NT2/D1 (cell line): ENCODE results near the gene ARHGEF40.

ENCODE experiments used
- DNase-seq: peaks from one replicate; pipeline ENCODE4 v3.0.0-alpha.2; 2011; ENCODE audit warnings: low read depth, low spot score
- H3K27me3 ChIP-seq: 2 replicates; pipeline ENCODE4 v1.6.0; 2011; ENCODE audit warnings: mild to moderate bottlenecking; ENCODE audit not compliant: insufficient read length, insufficient read depth
- H3K36me3 ChIP-seq: 2 replicates; pipeline ENCODE4 v1.6.1; 2011; ENCODE audit warnings: mild to moderate bottlenecking, low read length, mixed read lengths; ENCODE audit not compliant: insufficient read depth, insufficient read length
- H3K4me1 ChIP-seq: 2 replicates; pipeline ENCODE4 v1.5.1; 2011; ENCODE audit not compliant: insufficient read depth, insufficient read length
- H3K4me3 ChIP-seq: 2 replicates; pipeline ENCODE4 v1.5.1; 2011; ENCODE audit warnings: low read depth; ENCODE audit not compliant: insufficient read length
- H3K9ac ChIP-seq: 2 replicates; pipeline ENCODE4 v1.6.0; 2011; ENCODE audit warnings: low read depth; ENCODE audit not compliant: insufficient read length
- H3K9me3 ChIP-seq: 2 replicates; pipeline ENCODE4 v1.5.1; 2011; ENCODE audit warnings: mild to moderate bottlenecking, low read length; ENCODE audit not compliant: insufficient read depth
- SUZ12 ChIP-seq: IDR thresholded peaks from 2 replicates; pipeline ENCODE4 v1.6.1; 2011; ENCODE audit not compliant: insufficient read length, insufficient read depth; ENCODE audit errors: extremely low read depth
- YY1 ChIP-seq: IDR thresholded peaks from 2 replicates; pipeline ENCODE4 v1.6.1; 2011; ENCODE audit not compliant: insufficient read length, insufficient read depth
- ZNF274 ChIP-seq: IDR thresholded peaks from 2 replicates; pipeline ENCODE4 v1.6.1; 2011; ENCODE audit warnings: mild to moderate bottlenecking, low read depth, low read length

Gene ARHGEF40

DNA sequence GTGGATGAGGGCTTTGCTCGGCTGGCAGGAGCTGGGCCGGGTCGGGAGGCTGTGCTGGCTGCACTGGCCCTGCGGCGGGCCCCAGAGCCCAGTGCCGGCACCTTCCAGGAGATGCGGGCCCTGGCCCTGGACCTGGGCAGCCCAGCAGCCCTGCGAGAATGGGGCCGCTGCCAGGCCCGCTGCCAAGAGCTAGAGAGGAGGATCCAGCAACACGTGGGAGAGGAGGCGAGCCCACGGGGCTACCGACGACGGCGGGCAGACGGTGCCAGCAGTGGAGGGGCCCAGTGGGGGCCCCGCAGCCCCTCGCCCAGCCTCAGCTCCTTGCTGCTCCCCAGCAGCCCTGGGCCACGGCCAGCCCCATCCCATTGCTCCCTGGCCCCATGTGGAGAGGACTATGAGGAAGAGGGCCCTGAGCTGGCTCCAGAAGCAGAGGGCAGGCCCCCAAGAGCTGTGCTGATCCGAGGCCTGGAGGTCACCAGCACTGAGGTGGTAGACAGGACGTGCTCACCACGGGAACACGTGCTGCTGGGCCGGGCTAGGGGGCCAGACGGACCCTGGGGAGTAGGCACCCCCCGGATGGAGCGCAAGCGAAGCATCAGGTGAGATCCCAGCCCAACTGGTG, 11.5 kb downstream of the ARHGEF40 start:
- Histone ChIP-seq H3K9ac (no peak overlapping the region), H3K27me3 (no peaks in the 10 kb centered on the region), H3K9me3 (no peaks in the 10 kb centered on the region), H3K4me1 (no peaks in the 10 kb centered on the region), H3K4me3 (no peak overlapping the region), H3K36me3 (peaks cover 96% of the 10 kb centered on the region)
- TF ChIP-seq YY1, result no peak
- no peak for TF ChIP-seq SUZ12
- TF ChIP-seq ZNF274, result no peak
- no peak for DNase-seq

DNA sequence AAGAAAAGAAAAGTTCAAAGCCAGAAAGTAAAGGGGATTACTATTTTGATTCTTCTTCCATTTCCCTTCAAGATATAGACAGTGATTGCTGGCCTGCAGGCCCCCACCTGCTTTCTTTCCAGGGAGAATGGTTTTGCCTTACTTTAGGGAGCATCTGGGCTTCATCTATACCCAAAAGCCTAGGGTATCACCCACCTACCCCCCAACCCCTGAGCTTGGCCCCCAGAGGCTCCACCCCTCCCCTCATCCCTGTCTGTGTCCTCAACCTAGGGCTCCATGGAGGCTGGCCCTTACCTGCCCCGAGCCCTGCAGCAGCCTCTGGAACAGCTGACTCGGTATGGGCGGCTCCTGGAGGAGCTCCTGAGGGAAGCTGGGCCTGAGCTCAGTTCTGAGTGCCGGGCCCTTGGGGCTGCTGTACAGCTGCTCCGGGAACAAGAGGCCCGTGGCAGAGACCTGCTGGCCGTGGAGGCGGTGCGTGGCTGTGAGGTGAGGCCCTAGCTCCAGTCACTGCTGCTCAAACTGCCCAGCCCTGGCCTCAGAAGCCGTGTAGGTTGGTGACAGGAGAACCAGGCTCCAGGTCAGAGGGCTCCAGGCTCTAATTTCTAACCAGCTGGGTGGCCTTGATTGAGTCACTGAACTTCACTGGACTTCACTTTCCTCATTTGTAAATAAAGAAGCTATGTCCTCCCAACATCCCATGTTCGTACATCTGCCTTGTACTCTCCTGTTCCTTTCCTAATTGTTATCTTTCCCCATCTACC, 13.6 kb downstream of the ARHGEF40 start:
- H3K9ac ChIP-seq, result no peak overlapping the region
- no peaks in the 10 kb centered on the region for H3K27me3 ChIP-seq
- no peak overlapping the region for H3K4me3 ChIP-seq
- TF ChIP-seq SUZ12, result no peak
- TF ChIP-seq ZNF274, result no peak
- H3K4me1 ChIP-seq, result no peaks in the 10 kb centered on the region
- DNase-seq, result no peak
- H3K36me3 ChIP-seq, result peaks cover 94% of the 10 kb centered on the region
- H3K9me3 ChIP-seq, result no peaks in the 10 kb centered on the region

DNA sequence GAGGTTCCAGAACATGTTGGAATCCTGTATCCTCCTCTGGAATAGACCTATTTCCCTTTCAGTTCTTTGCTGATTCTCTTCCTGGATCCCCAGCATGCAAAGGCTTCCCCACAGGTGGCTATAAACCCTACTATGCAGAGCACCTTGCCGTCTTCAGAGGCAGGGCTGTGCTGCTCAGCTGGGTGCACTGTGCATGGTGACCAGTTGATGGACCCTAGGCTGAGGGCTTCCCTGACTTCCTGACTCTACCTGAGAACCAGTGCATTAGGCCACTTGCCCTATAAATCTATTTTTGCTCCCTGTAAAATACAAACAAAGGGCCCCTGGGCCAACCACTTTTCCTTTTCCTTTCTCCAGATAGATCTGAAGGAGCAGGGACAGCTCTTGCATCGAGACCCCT, 14.3 kb downstream of the ARHGEF40 start:
- H3K4me1 ChIP-seq, result no peaks in the 10 kb centered on the region
- DNase-seq, result no peak
- H3K9ac ChIP-seq, result no peak overlapping the region
- H3K9me3 ChIP-seq, result no peaks in the 10 kb centered on the region
- no peaks in the 10 kb centered on the region for H3K27me3 ChIP-seq
- TF ChIP-seq SUZ12, result no peak
- no peak for TF ChIP-seq YY1
- no peak for TF ChIP-seq ZNF274
- H3K4me3 ChIP-seq, result no peak overlapping the region
- peaks cover 94% of the 10 kb centered on the region for H3K36me3 ChIP-seq

DNA sequence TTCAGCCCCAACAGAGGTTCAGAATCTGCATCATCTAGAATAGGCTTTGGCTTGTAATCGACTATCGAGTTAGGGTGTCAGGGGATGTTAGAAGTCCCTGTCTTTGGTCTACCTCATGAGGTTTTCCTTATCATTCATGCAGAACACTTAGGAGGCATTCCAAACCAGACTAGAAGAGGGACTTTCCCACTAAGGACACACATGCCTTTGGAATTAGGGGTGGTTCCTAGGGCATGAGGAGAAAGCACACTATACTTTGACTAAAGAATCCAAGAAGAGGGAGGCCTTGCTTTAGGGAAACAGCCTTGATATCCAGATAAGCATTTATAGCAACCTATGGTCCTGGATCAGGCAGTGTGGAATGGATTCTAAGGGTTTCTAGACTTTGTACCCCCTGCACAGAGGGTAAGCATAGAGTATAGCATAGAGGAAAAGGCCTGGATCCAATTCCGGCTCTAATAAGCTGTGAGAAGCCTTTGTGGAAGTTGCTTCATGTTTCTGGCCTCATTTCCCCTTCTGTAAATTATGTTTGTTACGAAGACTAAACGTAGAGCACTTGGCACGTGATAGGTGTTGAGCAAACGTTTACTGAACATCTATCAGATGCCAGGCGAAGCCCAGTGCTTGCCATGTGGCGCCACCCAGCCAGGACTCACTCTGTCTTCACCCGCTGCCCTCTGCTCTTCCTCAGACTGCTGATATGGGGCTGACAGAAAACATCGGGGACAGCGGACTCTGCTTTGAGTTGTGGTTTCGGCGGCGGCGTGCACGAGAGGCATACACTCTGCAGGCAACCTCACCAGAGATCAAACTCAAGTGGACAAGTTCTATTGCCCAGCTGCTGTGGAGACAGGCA, 15.1 kb downstream of the ARHGEF40 start:
- Histone ChIP-seq H3K36me3 (peaks cover 94% of the 10 kb centered on the region), H3K4me1 (no peaks in the 10 kb centered on the region), H3K27me3 (no peaks in the 10 kb centered on the region), H3K4me3 (no peak overlapping the region), H3K9ac (no peak overlapping the region), H3K9me3 (no peaks in the 10 kb centered on the region)
- DNase-seq, result no peak
- no peak for TF ChIP-seq YY1
- no peak for TF ChIP-seq ZNF274
- TF ChIP-seq SUZ12, result no peak

DNA sequence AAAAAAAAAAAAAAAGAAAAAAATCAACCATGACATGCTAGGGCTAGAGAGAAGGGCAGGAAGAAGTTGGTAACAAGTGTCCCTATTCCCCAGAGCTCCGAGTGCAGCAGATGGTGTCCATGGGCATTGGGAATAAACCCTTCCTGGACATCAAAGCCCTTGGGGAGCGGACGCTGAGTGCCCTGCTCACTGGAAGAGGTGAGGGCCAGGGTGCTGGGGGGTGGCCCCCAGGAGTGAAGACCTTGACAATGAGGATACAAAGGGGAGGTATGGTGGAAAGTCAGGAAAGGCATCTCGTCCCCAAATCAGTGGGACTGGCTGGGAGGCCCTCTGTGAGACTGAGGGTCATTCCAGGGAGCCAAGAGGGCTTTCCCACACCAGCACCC, 16.8 kb downstream of the ARHGEF40 start:
- Histone ChIP-seq H3K4me1 (no peaks in the 10 kb centered on the region), H3K36me3 (peaks cover 94% of the 10 kb centered on the region), H3K9ac (no peak overlapping the region)

DNA sequence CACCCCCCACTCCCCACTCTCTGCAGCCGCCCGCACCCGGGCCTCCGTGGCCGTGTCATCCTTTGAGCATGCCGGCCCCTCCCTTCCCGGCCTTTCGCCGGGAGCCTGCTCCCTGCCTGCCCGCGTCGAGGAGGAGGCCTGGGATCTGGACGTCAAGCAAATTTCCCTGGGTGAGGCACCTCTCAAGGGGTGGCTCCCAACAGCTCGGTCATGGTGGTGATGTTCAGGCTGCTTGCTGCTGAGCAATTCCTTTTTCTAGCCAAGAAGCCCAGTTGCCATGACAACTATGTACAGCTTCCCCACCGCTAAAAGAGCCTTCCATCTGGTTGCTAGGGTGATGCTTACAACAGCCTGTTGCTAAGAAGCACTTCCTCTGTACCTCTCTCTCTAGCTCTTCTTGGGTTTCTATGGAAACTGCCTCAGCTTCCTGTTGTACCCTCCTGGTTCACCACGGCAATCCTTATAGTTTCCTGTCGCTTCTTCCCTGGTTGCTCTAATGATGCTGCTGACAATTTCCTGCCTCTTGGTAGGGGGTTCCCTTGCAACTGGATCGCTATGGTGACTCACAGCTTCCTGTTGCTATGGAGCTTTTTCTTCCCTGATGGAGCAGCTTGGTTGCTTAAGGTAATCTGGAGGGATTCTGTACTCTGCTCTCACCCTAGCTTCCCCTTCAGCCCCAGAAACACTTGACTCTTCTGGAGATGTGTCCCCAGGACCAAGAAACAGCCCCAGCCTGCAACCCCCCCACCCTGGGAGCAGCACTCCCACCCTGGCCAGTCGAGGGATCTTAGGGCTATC, 17.4 kb downstream of the ARHGEF40 start:
- H3K36me3 ChIP-seq, result peaks cover 94% of the 10 kb centered on the region
- TF ChIP-seq SUZ12 (no peak), YY1 (no peak), ZNF274 (no peak)
- no peaks in the 10 kb centered on the region; the same call in 1 of the 2 replicates for H3K9me3 ChIP-seq
- H3K4me1 ChIP-seq, result no peaks in the 10 kb centered on the region
- no peak overlapping the region for H3K9ac ChIP-seq
- H3K4me3 ChIP-seq, result no peak overlapping the region
- no peaks in the 10 kb centered on the region for H3K27me3 ChIP-seq
- no peak for DNase-seq

More for the DNA sequence above, 16.8 kb downstream of the ARHGEF40 start:
- DNase-seq, result no peak
- TF ChIP-seq ZNF274 (no peak), YY1 (no peak), SUZ12 (no peak)
- Histone ChIP-seq H3K27me3 (no peaks in the 10 kb centered on the region), H3K9me3 (no peaks in the 10 kb centered on the region), H3K4me3 (no peak overlapping the region)
